Cardiac septum (tissue), 1 donor: ENCODE measurements around the gene PACS1. TPM values are rescaled to one million over a fixed set of nuclear protein-coding genes. Genes with fewer than 3 reads are reported as not detected.

Experiments
- DNase-seq: peaks from one replicate; pipeline ENCODE4 v3.0.0-alpha.2; 2020; ENCODE audit warnings: low spot score
- intact Hi-C: fragments of 100-400 bp; cut with DNase I; formaldehyde crosslinking; loops from one replicate; pipeline ENCODE4 v1.14.0; 2022
- total RNA-seq: library from RNA; stranded (reverse); fragmentation: NEBNext Ultra II Directional; extraction: Animal tissue kit (Norgen Biotek cat#: 25700); gene quantifications from one replicate; pipeline ENCODE4 v1.2.1, GENCODE V29; 2021
- donor health status: DM: no; HTN: no; CAD: no.

The PACS1 gene
- total RNA-seq, 1 donor from 2014 or later: 115 TPM

- intact Hi-C loops: no loop called here
- no peak for DNase-seq
Measured at GRCh38 chr11:66048547-66049323, 21.3 kb upstream of the PACS1 start, which contains the start of gene GAL3ST3. GAL3ST3 (minus strand) TSS chr11:66049161; CDS start chr11:66045415, 3,746 bp downstream.

GRCh38 chr11:66050581-66051231 is 19.4 kb upstream of the PACS1 start:
- intact Hi-C loops: no loop called here
- DNase-seq: no peak

GRCh38 chr11:66051371-66051765 is 18.7 kb upstream of the PACS1 start:
- intact Hi-C loops: no loop called here
- no peak for DNase-seq

- intact Hi-C loops: loop anchor here (1.0 kb wide), 1 partner anchor 91 kb away; the partner anchor contains the start of gene SART1
- DNase-seq: peak; percentile 99
Measured at GRCh38 chr11:66051766-66052663, 18.1 kb upstream of the PACS1 start, which contains the start of gene SF3B2. SF3B2 (plus strand) TSS chr11:66052364; CDS start chr11:66052385, 21 bp downstream.

- intact Hi-C loops: loop anchor here (1.0 kb wide), 1 partner anchor 91 kb away; the partner anchor contains the start of gene SART1
- no peak for DNase-seq
Measured at GRCh38 chr11:66052664-66052982, 17.4 kb upstream of the PACS1 start.

- intact Hi-C loops: no loop called here
- no peak for DNase-seq
Measured at GRCh38 chr11:66055021-66055420, 15.1 kb upstream of the PACS1 start.

GRCh38 chr11:66056501-66056900 is 13.6 kb upstream of the PACS1 start:
- DNase-seq: no peak
- intact Hi-C loops: no loop called here

- intact Hi-C loops: no loop called here
- no peak for DNase-seq
Measured at GRCh38 chr11:66059966-66060680, 9.9 kb upstream of the PACS1 start.

- intact Hi-C loops: no loop called here
- no peak for DNase-seq
Measured at GRCh38 chr11:66061268-66061667, 8.8 kb upstream of the PACS1 start.

- intact Hi-C loops: no loop called here
- DNase-seq: no peak
Measured at GRCh38 chr11:66062408-66062807, 7.7 kb upstream of the PACS1 start.

- intact Hi-C loops: no loop called here
- no peak for DNase-seq
Measured at GRCh38 chr11:66063900-66064299, 6.2 kb upstream of the PACS1 start.

GRCh38 chr11:66064571-66064970 is 5.5 kb upstream of the PACS1 start:
- intact Hi-C loops: no loop called here
- no peak for DNase-seq

- intact Hi-C loops: no loop called here
- DNase-seq: no peak
Measured at GRCh38 chr11:66066751-66067150, 3.3 kb upstream of the PACS1 start.

- DNase-seq: no peak
- intact Hi-C loops: no loop called here
Measured at GRCh38 chr11:66067640-66068039, 2.4 kb upstream of the PACS1 start.

GRCh38 chr11:66068154-66068821 is 1.8 kb upstream of the PACS1 start:
- intact Hi-C loops: no loop called here
- peak; percentile 85 for DNase-seq

GRCh38 chr11:66068923-66069714 is 953 bp upstream of the PACS1 start:
- intact Hi-C loops: no loop called here
- DNase-seq: peak; percentile 85

- intact Hi-C loops: no loop called here
Measured at GRCh38 chr11:66070604-66071380, 720 bp downstream of the PACS1 start.

More at GRCh38 chr11:66070604-66071380, 720 bp downstream of the PACS1 start:
- DNase-seq: peak; percentile 83
